IMR-90 (cell line): ENCODE data around the gene BAHD1. TPM values are rescaled to one million over a fixed set of nuclear protein-coding genes. Genes with fewer than 3 reads are reported as not detected.

ENCODE experiments used
- ATAC-seq: fragments of 200-7000 bp; cut with Tn5 transposase; 2 replicates; pipeline ENCODE4 v1.9.1; 2020; ENCODE audit warnings: low read depth, mild to moderate bottlenecking, moderate library complexity
- BruUV-seq: library from RNA; stranded (reverse); fragments of 400-500 nt; replicated peaks from 2 replicates; lab custom pipeline; 2021; lab: Mats Ljungman, UMichigan
- CTCF ChIA-PET: fragments of 300-600 bp; formaldehyde crosslinking; extraction: SDS; loops from one replicate; lab custom pipeline; 2021; ENCODE audit warnings: antibody characterized with exemption; lab: Yijun Ruan, JAX
- POLR2A ChIA-PET: fragments of 300-600 bp; sonication (Branson Sonifier 250); formaldehyde crosslinking; loops from one replicate; lab custom pipeline; 2022; ENCODE audit warnings: antibody characterized with exemption; ENCODE audit not compliant: unreplicated experiment; lab: Charles Lee
- DNase-seq: peaks from one replicate; pipeline ENCODE4 v3.0.0; 2013
- H2AFZ ChIP-seq: replicated peaks from 2 replicates; pipeline ENCODE3; 2013; ENCODE audit warnings: low read length, mild to moderate bottlenecking; ENCODE audit not compliant: poor library complexity
- H2AK5ac ChIP-seq: 2 replicates; pipeline ENCODE4 v1.6.1; 2013; ENCODE audit warnings: low read depth, low read length, inconsistent platforms
- H2AK9ac ChIP-seq: replicated peaks from 2 replicates; pipeline ENCODE3; 2013; ENCODE audit warnings: mild to moderate bottlenecking, low read depth, low read length, moderate library complexity; ENCODE audit not compliant: poor library complexity
- H2BK120ac ChIP-seq: 2 replicates; pipeline ENCODE4 v1.6.1; 2013; ENCODE audit warnings: low read depth, low read length, inconsistent platforms
- H2BK15ac ChIP-seq: 3 replicates; pipeline ENCODE4 v1.6.1; 2013; ENCODE audit warnings: low read depth, low read length, inconsistent platforms
- H2BK20ac ChIP-seq: 2 replicates; pipeline ENCODE4 v1.6.1; 2013; ENCODE audit warnings: low read depth, mild to moderate bottlenecking, inconsistent platforms, low read length, moderate library complexity
- H2BK5ac ChIP-seq: 2 replicates; pipeline ENCODE4 v1.6.1; 2013; ENCODE audit warnings: mild to moderate bottlenecking, low read depth, low read length, inconsistent platforms; ENCODE audit not compliant: poor library complexity, severe bottlenecking
- H3K14ac ChIP-seq: replicated peaks from 2 replicates; pipeline ENCODE4 v1.6.1; 2013; ENCODE audit warnings: low read depth, low read length, inconsistent platforms
- H3K18ac ChIP-seq: 2 replicates; pipeline ENCODE4 v1.6.1; 2013; ENCODE audit warnings: low read depth, low read length, control low read depth
- H3K23ac ChIP-seq: 2 replicates; pipeline ENCODE4 v1.6.1; 2013; ENCODE audit warnings: low read depth, low read length, inconsistent platforms
- H3K27ac ChIP-seq: 2 replicates; pipeline ENCODE4 v1.5.1; 2013; ENCODE audit warnings: mild to moderate bottlenecking, control low read depth, low read length; ENCODE audit not compliant: insufficient read depth
- H3K27me3 ChIP-seq: 2 replicates; pipeline ENCODE4 v1.6.1; 2013; ENCODE audit warnings: low read length; ENCODE audit not compliant: control insufficient read depth, insufficient read depth
- H3K36me3 ChIP-seq: 2 replicates; pipeline ENCODE4 v1.6.1; 2013; ENCODE audit warnings: low read length, mixed read lengths; ENCODE audit not compliant: control insufficient read depth, insufficient read depth
- H3K4ac ChIP-seq: 2 replicates; pipeline ENCODE4 v1.6.1; 2013; ENCODE audit warnings: low read depth, low read length, inconsistent platforms
- H3K4me1 ChIP-seq: 2 replicates; pipeline ENCODE4 v1.6.1; 2013; ENCODE audit warnings: low read length, mixed read lengths; ENCODE audit not compliant: control insufficient read depth, insufficient read depth
- H3K4me2 ChIP-seq: 2 replicates; pipeline ENCODE4 v1.6.1; 2013; ENCODE audit warnings: low read depth, mild to moderate bottlenecking, control low read depth, low read length, moderate library complexity
- H3K4me3 ChIP-seq: 2 replicates; pipeline ENCODE4 v1.5.1; 2013; ENCODE audit warnings: low read depth, mild to moderate bottlenecking, control low read depth, low read length, moderate library complexity; ENCODE audit not compliant: insufficient read depth
- H3K56ac ChIP-seq: 2 replicates; pipeline ENCODE4 v1.6.1; 2013; ENCODE audit warnings: low read length, inconsistent platforms; ENCODE audit not compliant: insufficient read depth; ENCODE audit errors: extremely low read depth
- H3K79me1 ChIP-seq, 2 experiments: 2 replicates each; pipeline ENCODE4 v1.6.1; 2013; ENCODE audit warnings: low read length in 2 of 2, inconsistent platforms in 1 of 2, low read depth in 1 of 2
- H3K9ac ChIP-seq: 2 replicates; pipeline ENCODE4 v1.6.1; 2013; ENCODE audit warnings: low read depth, low read length, control low read depth
- H3K9me1 ChIP-seq: 2 replicates; pipeline ENCODE4 v1.6.1; 2013; ENCODE audit warnings: low read length, inconsistent platforms; ENCODE audit not compliant: insufficient read depth
- H3K9me3 ChIP-seq: 2 replicates; pipeline ENCODE4 v1.6.1; 2013; ENCODE audit warnings: low read length; ENCODE audit not compliant: control insufficient read depth, insufficient read depth
- H4K20me1 ChIP-seq: 2 replicates; pipeline ENCODE4 v1.6.1; 2013; ENCODE audit warnings: low read length, inconsistent platforms; ENCODE audit not compliant: insufficient read depth
- H4K5ac ChIP-seq: 2 replicates; pipeline ENCODE4 v1.6.1; 2013; ENCODE audit warnings: mild to moderate bottlenecking, low read depth, low read length, control low read depth
- H4K8ac ChIP-seq, 2 experiments: 2 replicates each; pipeline ENCODE4 v1.6.1; 2013; ENCODE audit warnings: low read depth in 2 of 2, low read length in 2 of 2, control low read depth in 1 of 2, inconsistent platforms in 1 of 2
- H4K91ac ChIP-seq: 2 replicates; pipeline ENCODE4 v1.6.1; 2013; ENCODE audit warnings: low read depth, low read length, inconsistent platforms; ENCODE audit not compliant: insufficient read depth
- MAZ ChIP-seq: IDR thresholded peaks from 2 replicates; pipeline ENCODE4 v1.6.1; 2012; ENCODE audit warnings: low read depth, mild to moderate bottlenecking, low read length, improper control_type of control experiment, moderate library complexity, borderline replicate concordance
- POLR2A ChIP-seq: IDR thresholded peaks from 2 replicates; pipeline ENCODE4 v1.6.1; 2012; ENCODE audit warnings: mild to moderate bottlenecking, low read depth, low read length
- RAD21 ChIP-seq: IDR thresholded peaks from 2 replicates; pipeline ENCODE4 v1.6.1; 2012; ENCODE audit warnings: low read length, improper control_type of control experiment
- SMC3 ChIP-seq: fragments of 150-350 bp; IDR thresholded peaks from 2 replicates; pipeline ENCODE4 v1.6.1; 2016; ENCODE audit warnings: low read depth, mild to moderate bottlenecking, antibody characterized with exemption, low read length, moderate library complexity
- WGBS, 2 experiments: methylation state at CpG; one replicate each; pipeline versions ENCODE4 v1.1.5 to v1.1.7; 2013; ENCODE audit warnings: missing lambda C conversion rate in 2 of 2; ENCODE audit not compliant: insufficient read length in 1 of 2; ENCODE audit errors: extremely low coverage in 2 of 2; 5-methylcytosine and 5-hydroxymethylcytosine counted together
- dilution Hi-C: fragments of 300-500 bp; cut with HindIII; formaldehyde crosslinking; loops from one replicate; pipeline ENCODE4 v1.14.3; 2018; ENCODE audit warnings: low sequenced_read_pairs; ENCODE audit not compliant: unreplicated experiment
- in situ Hi-C: fragments of 300-500 bp; cut with MboI; formaldehyde crosslinking; loops from 3 replicates; pipeline ENCODE4 v1.14.3; 2019; ENCODE audit warnings: low sequenced_read_pairs, inconsistent platforms, mixed read lengths
- intact Hi-C: fragments of 100-400 bp; cut with micrococcal nuclease; formaldehyde crosslinking; loops from 2 replicates; pipeline ENCODE4 v1.10.0; 2022
- polyA plus RNA-seq, 3 experiments: library from polyadenylated mRNA; depleted of rRNA; stranded (reverse); fragments of >200 nt; gene quantifications; 2 replicates each; pipeline ENCODE4 v1.2.3, GENCODE V29; 2012; ENCODE audit warnings: low replicate concordance in 1 of 3
- total RNA-seq: library from RNA; depleted of rRNA; stranded (reverse); fragments of >200 nt; gene quantifications from 2 replicates; pipeline ENCODE4 v1.2.3, GENCODE V29; 2012

BAHD1 gene
- total and polyA plus RNA-seq, 2 of the 4 experiments (the other 2 are of a cell fraction) = 3.0 to 8.7 TPM

- H2AK5ac ChIP-seq = no peak overlapping the region
- H3K56ac ChIP-seq = no peak overlapping the region
- no TSS peak for BruUV-seq
- H4K20me1 ChIP-seq = peaks cover 8% of the 10 kb centered on the region; the same call in 1 of the 2 replicates
- H3K79me1 ChIP-seq = no peaks in the 10 kb centered on the region
- in situ Hi-C loops = no loop called here
- H2BK15ac ChIP-seq = no peak overlapping the region
- no peaks in the 10 kb centered on the region for H3K9me3 ChIP-seq
- no peak overlapping the region for H3K4me3 ChIP-seq
- H3K27ac ChIP-seq = no peak overlapping the region
- H2BK20ac ChIP-seq = no peak overlapping the region
- WGBS, 2 experiments = 100% methylated on average over 2 of the region's 4 CpGs; no CpG with 5 or more reads in 1 of the 2 experiments
- no peaks in the 10 kb centered on the region for H3K4me1 ChIP-seq
- TF ChIP-seq MAZ = no peak
- TF ChIP-seq RAD21 = no peak
- TF ChIP-seq POLR2A = peak; percentile 57; the same call in 1 of the 2 replicates
- TF ChIP-seq SMC3 = no peak
- no peak overlapping the region for H3K4me2 ChIP-seq
- no peak overlapping the region for H3K4ac ChIP-seq
- dilution Hi-C loops = no loop called here
- ATAC-seq (peak; percentile 38), DNase-seq (no peak)
- no peak overlapping the region for H3K9ac ChIP-seq
- ChIA-PET CTCF (no interaction called here), POLR2A (no interaction called here)
- no peak overlapping the region for H2BK5ac ChIP-seq
- no peak overlapping the region for H2BK120ac ChIP-seq
- no peaks in the 10 kb centered on the region for H3K36me3 ChIP-seq
- no peak overlapping the region for H4K5ac ChIP-seq
- no peak overlapping the region for H3K14ac ChIP-seq
- H2AFZ ChIP-seq = no peak overlapping the region
- H3K9me1 ChIP-seq = peaks cover 7% of the 10 kb centered on the region
- no peak overlapping the region for H3K18ac ChIP-seq
- H2AK9ac ChIP-seq = no peak overlapping the region
- peaks cover 38% of the 10 kb centered on the region for H3K27me3 ChIP-seq
- H4K8ac ChIP-seq = no peak overlapping the region
- no peak overlapping the region for H3K23ac ChIP-seq
- intact Hi-C loops = no loop called here
- H4K91ac ChIP-seq = no peak overlapping the region
Observed at GRCh38 chr15:40498891-40499290, 58.1 kb downstream of the BAHD1 start.
